Brain microvascular endothelial cell (primary cell): Measurements from ENCODE around the gene CDCA4.

Experiments
- DNase-seq: peaks from one replicate; pipeline ENCODE4 v3.0.0-alpha.2; 2020
- H3K27ac ChIP-seq: fragments of 250-450 bp; sonication (Bioruptor Pico); 2 replicates; pipeline ENCODE4 v1.5.1; 2020; ENCODE audit warnings: mild to moderate bottlenecking, moderate library complexity
- H3K27me3 ChIP-seq: fragments of 250-450 bp; sonication (Bioruptor Pico); replicated peaks from 2 replicates; pipeline ENCODE4 v1.5.1; 2020; ENCODE audit warnings: mild to moderate bottlenecking
- H3K36me3 ChIP-seq: fragments of 250-450 bp; sonication (Bioruptor Pico); replicated peaks from 2 replicates; pipeline ENCODE4 v1.5.1; 2020; ENCODE audit warnings: mild to moderate bottlenecking
- H3K4me3 ChIP-seq: 2 replicates; pipeline ENCODE4 v1.5.1; 2011; ENCODE audit warnings: low read depth, mild to moderate bottlenecking, control low read depth, low read length, moderate library complexity
- CTCF ChIP-seq: IDR thresholded peaks from 2 replicates; pipeline ENCODE4 v1.5.1; 2011; ENCODE audit warnings: low read depth, mild to moderate bottlenecking, moderate library complexity, low read length, control low read depth, inconsistent platforms; ENCODE audit errors: missing control alignments
- in situ Hi-C: cut with HindIII; loops from 2 replicates; pipeline ENCODE4 v1.10.0; 2017; ENCODE audit warnings: low sequenced_read_pairs, low pct_ligation_motif_present

Gene CDCA4

GRCh38 chr14:104993808-104994591 lies 26.9 kb downstream of the CDCA4 start:
- Histone ChIP-seq H3K36me3 (peaks cover 4% of the 10 kb centered on the region), H3K27ac (no peak overlapping the region), H3K4me3 (no peak overlapping the region), H3K27me3 (no peaks in the 10 kb centered on the region)
- TF ChIP-seq CTCF, result no peak
- no peak for DNase-seq
- in situ Hi-C loops, result no loop called here

GRCh38 chr14:104993306-104993705 lies 27.6 kb downstream of the CDCA4 start:
- Histone ChIP-seq H3K36me3 (peaks cover 4% of the 10 kb centered on the region), H3K27ac (no peak overlapping the region), H3K27me3 (no peaks in the 10 kb centered on the region), H3K4me3 (no peak overlapping the region)
- no peak for TF ChIP-seq CTCF
- in situ Hi-C loops, result no loop called here
- DNase-seq, result no peak

DNA sequence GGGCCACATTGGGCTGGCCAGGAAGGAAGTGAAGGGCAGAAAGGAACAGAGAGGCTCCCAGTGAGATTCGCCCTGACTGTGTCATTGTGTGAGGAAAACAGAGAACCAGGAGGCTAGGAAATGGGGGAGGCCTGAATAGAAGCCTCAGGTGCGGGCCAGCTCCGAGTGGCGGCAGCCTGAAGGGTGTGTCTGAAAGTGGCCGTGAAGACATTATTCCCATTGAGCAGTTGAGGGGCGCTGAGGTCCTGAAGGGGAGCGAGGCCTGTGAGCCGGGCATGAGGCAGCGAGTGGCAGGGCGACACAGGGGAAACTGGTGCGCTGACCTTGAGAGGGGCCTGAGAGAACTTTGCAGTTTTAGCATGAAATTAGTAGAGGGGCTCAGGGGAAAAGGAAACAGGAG lies 28.4 kb downstream of the CDCA4 start:
- Histone ChIP-seq H3K36me3 (peaks cover 4% of the 10 kb centered on the region), H3K27ac (no peak overlapping the region), H3K27me3 (no peaks in the 10 kb centered on the region), H3K4me3 (no peak overlapping the region)
- in situ Hi-C loops, result no loop called here
- TF ChIP-seq CTCF, result no peak
- no peak for DNase-seq

DNA sequence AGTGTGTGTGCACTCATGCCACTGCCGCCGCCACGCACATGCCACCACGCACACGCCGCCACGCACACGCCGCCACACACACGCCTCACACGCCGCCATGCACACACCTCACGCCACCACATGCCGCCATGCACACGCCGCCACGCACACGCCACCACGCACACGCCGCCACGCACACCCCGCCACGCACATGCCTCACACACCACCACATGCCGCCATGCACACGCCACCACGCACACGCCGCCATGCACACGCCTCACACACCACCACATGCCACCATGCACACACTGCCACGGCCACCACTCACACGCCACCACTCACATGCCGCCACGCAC lies 29.0 kb downstream of the CDCA4 start:
- Histone ChIP-seq H3K4me3 (no peak overlapping the region), H3K36me3 (peaks cover 4% of the 10 kb centered on the region), H3K27ac (no peak overlapping the region), H3K27me3 (no peaks in the 10 kb centered on the region)
- DNase-seq, result no peak
- no peak for TF ChIP-seq CTCF
- in situ Hi-C loops, result no loop called here

- no peak overlapping the region for H3K27ac ChIP-seq
- no peaks in the 10 kb centered on the region for H3K27me3 ChIP-seq
- no peak for TF ChIP-seq CTCF
- H3K36me3 ChIP-seq, result peaks cover 4% of the 10 kb centered on the region
- DNase-seq, result no peak
- no peak overlapping the region for H3K4me3 ChIP-seq
- in situ Hi-C loops, result no loop called here
Measured at GRCh38 chr14:104989951-104990303, 31.0 kb downstream of the CDCA4 start.
